Kidney epithelial cell (primary cell): ENCODE measurements around the gene RELB. TPM values are rescaled to one million over a fixed set of nuclear protein-coding genes. Genes with fewer than 3 reads are reported as not detected.

Experiments used
- DNase-seq: peaks from one replicate; pipeline ENCODE4 v3.0.0-alpha.2; 2010; ENCODE audit warnings: low read depth
- H3K27me3 ChIP-seq: 2 replicates; pipeline ENCODE4 v1.6.0; 2011; ENCODE audit warnings: low read length; ENCODE audit not compliant: control insufficient read depth, insufficient read depth
- H3K36me3 ChIP-seq: 2 replicates; pipeline ENCODE4 v1.5.1; 2011; ENCODE audit warnings: low read length; ENCODE audit not compliant: control insufficient read depth, insufficient read depth
- H3K4me3 ChIP-seq: 2 replicates; pipeline ENCODE4 v1.5.1; 2011; ENCODE audit warnings: low read depth, mild to moderate bottlenecking, control low read depth, low read length
- CTCF ChIP-seq: IDR thresholded peaks from 2 replicates; pipeline ENCODE4 v1.5.1; 2011; ENCODE audit warnings: mild to moderate bottlenecking, moderate library complexity, low read length, control low read depth, inconsistent platforms; ENCODE audit not compliant: insufficient read depth, poor library complexity, severe bottlenecking
- total RNA-seq: library from RNA; depleted of rRNA; stranded (reverse); fragments of >200 nt; gene quantifications from 2 replicates; pipeline ENCODE4 v1.2.3, GENCODE V29; 2015

Gene RELB
- total RNA-seq, 1 donor from 2014 or later: 60.0 TPM

GRCh38 chr19:45009625-45010255 is 8.5 kb downstream of the RELB start:
- H3K36me3 ChIP-seq: peaks cover 2% of the 10 kb centered on the region
- no peaks in the 10 kb centered on the region for H3K27me3 ChIP-seq
- no peak for TF ChIP-seq CTCF
- DNase-seq: no peak
- H3K4me3 ChIP-seq: no peak overlapping the region

- TF ChIP-seq CTCF: no peak
- Histone ChIP-seq H3K36me3 (peaks cover 2% of the 10 kb centered on the region), H3K4me3 (no peak overlapping the region), H3K27me3 (no peaks in the 10 kb centered on the region)
- DNase-seq: no peak
These were observed 9.0 kb downstream of the RELB start for GRCh38 chr19:45010306-45010705.

GRCh38 chr19:45011959-45012358 is 10.7 kb downstream of the RELB start:
- no peak overlapping the region for H3K4me3 ChIP-seq
- no peak for TF ChIP-seq CTCF
- no peaks in the 10 kb centered on the region for H3K27me3 ChIP-seq
- DNase-seq: no peak
- peaks cover under 1% of the 10 kb centered on the region for H3K36me3 ChIP-seq

GRCh38 chr19:45016388-45017314 is 15.4 kb downstream of the RELB start:
- Histone ChIP-seq H3K36me3 (no peaks in the 10 kb centered on the region), H3K27me3 (no peaks in the 10 kb centered on the region), H3K4me3 (no peak overlapping the region)
- peak; percentile 74 for TF ChIP-seq CTCF
- no peak for DNase-seq

- TF ChIP-seq CTCF: no peak
- no peak overlapping the region for H3K4me3 ChIP-seq
- H3K27me3 ChIP-seq: no peaks in the 10 kb centered on the region
- no peaks in the 10 kb centered on the region for H3K36me3 ChIP-seq
- DNase-seq: no peak
These were observed 17.9 kb downstream of the RELB start for GRCh38 chr19:45019187-45019586.
